Parathyroid adenoma (tissue), 2 donors: ENCODE measurements around the gene GCK.
A peak's percentile ranks its signal among the peaks of the same experiment; 100 is the strongest.

Experiments
- H2AFZ ChIP-seq: fragments of 300-600 bp; sonication (generic); one replicate; pipeline ENCODE4 v1.7.0; 2017; ENCODE audit warnings: antibody characterized with exemption, mild to moderate bottlenecking
- H3K27ac ChIP-seq: fragments of 300-600 bp; sonication (generic); one replicate; pipeline ENCODE4 v1.7.0; 2017
- H3K27me3 ChIP-seq: fragments of 300-600 bp; sonication (generic); one replicate; pipeline ENCODE4 v1.7.0; 2017; ENCODE audit warnings: low read length; ENCODE audit not compliant: control insufficient read depth, insufficient read depth
- H3K36me3 ChIP-seq: fragments of 300-600 bp; sonication (generic); one replicate; pipeline ENCODE4 v1.7.0; 2017; ENCODE audit warnings: low read length; ENCODE audit not compliant: control insufficient read depth, insufficient read depth
- H3K4me1 ChIP-seq: fragments of 300-600 bp; sonication (generic); one replicate; pipeline ENCODE4 v1.7.0; 2017; ENCODE audit warnings: control low read depth
- H3K4me2 ChIP-seq: fragments of 300-600 bp; sonication (generic); one replicate; pipeline ENCODE4 v1.7.0; 2017; ENCODE audit warnings: low read length
- H3K4me3 ChIP-seq: fragments of 300-600 bp; sonication (generic); one replicate; pipeline ENCODE4 v1.7.0; 2017; ENCODE audit warnings: low read depth, low read length
- H3K79me2 ChIP-seq: fragments of 300-600 bp; sonication (generic); one replicate; pipeline ENCODE4 v1.7.0; 2017; ENCODE audit warnings: control low read depth
- H3K9ac ChIP-seq: fragments of 300-600 bp; sonication (generic); one replicate; pipeline ENCODE4 v1.7.0; 2017; ENCODE audit warnings: mild to moderate bottlenecking
- H3K9me3 ChIP-seq: fragments of 300-600 bp; sonication (generic); one replicate; pipeline ENCODE4 v1.7.0; 2017; ENCODE audit warnings: low read length; ENCODE audit not compliant: control insufficient read depth
- TF ChIP-seq, protein P1 (sequence below): fragments of 300-600 bp; sonication (generic); IDR thresholded peaks from one replicate; pipeline ENCODE4 v1.7.0; 2017; ENCODE audit warnings: antibody characterized with exemption, mild to moderate bottlenecking
- donor health status: primary hyperparathyroidism.

The GCK gene

DNA sequence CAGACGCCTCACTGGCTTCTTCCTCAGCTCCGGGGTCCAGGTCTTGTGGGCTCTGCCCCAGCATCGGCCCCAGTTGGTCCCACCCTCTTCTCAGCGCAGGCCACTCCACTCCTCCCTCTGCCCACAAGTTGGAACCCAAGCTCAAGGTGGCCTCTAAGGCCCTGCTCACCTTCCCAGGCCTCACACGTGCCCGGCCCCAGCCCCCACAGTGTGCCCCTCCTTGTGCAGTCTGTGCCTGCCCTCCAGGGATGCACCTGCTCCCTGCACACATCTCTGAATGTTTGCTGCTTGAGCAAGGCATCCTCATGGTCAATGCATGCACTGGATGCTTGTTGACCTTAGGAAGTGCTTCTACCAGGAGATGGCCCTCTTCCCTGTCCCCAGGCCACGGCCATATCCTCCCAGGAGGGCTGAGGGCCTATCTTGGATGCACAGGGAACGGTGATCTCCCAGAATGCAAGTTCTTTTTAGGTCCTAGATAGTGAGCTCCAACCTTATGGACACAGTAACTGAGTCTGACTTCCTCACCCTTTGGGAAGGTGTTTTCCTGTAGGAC, 92.8 kb downstream of the GCK start:
- no peaks in the 10 kb centered on the region for H3K4me1 ChIP-seq
- no peak overlapping the region for H2AFZ ChIP-seq
- H3K79me2 ChIP-seq: no peaks in the 10 kb centered on the region
- TF ChIP-seq, protein P1, sequence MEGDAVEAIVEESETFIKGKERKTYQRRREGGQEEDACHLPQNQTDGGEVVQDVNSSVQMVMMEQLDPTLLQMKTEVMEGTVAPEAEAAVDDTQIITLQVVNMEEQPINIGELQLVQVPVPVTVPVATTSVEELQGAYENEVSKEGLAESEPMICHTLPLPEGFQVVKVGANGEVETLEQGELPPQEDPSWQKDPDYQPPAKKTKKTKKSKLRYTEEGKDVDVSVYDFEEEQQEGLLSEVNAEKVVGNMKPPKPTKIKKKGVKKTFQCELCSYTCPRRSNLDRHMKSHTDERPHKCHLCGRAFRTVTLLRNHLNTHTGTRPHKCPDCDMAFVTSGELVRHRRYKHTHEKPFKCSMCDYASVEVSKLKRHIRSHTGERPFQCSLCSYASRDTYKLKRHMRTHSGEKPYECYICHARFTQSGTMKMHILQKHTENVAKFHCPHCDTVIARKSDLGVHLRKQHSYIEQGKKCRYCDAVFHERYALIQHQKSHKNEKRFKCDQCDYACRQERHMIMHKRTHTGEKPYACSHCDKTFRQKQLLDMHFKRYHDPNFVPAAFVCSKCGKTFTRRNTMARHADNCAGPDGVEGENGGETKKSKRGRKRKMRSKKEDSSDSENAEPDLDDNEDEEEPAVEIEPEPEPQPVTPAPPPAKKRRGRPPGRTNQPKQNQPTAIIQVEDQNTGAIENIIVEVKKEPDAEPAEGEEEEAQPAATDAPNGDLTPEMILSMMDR: no peak
- no peaks in the 10 kb centered on the region for H3K36me3 ChIP-seq
- no peak overlapping the region for H3K27ac ChIP-seq
- no peak overlapping the region for H3K9ac ChIP-seq
- no peak overlapping the region for H3K4me2 ChIP-seq
- H3K4me3 ChIP-seq: no peak overlapping the region
- H3K9me3 ChIP-seq: no peaks in the 10 kb centered on the region
- no peaks in the 10 kb centered on the region for H3K27me3 ChIP-seq

DNA sequence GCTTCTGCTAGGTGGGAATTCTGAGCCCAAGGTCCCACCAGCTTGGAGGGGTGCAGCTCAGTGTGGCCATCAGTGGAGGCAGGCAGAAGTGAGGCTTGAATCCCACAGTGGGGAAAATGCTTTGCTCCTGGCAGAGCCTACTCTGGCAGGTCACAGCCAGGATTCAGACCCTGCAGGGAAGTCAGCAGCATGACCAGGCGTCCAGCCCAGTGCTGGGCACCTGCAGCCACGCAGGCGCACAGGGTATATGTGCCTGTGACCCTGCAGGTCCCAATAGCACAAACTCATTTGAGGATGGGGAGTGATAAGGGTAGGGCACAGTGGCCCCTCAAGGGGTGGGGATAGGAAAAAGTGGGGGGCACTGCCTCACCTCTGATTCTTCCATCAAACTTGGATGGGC, 93.5 kb downstream of the GCK start:
- Histone ChIP-seq H3K27ac (no peak overlapping the region), H3K9me3 (no peaks in the 10 kb centered on the region), H3K36me3 (no peaks in the 10 kb centered on the region), H3K9ac (no peak overlapping the region), H3K27me3 (no peaks in the 10 kb centered on the region), H3K4me1 (no peaks in the 10 kb centered on the region), H3K4me3 (no peak overlapping the region), H2AFZ (no peak overlapping the region), H3K79me2 (no peaks in the 10 kb centered on the region), H3K4me2 (no peak overlapping the region)
- TF ChIP-seq, protein P1: no peak

DNA sequence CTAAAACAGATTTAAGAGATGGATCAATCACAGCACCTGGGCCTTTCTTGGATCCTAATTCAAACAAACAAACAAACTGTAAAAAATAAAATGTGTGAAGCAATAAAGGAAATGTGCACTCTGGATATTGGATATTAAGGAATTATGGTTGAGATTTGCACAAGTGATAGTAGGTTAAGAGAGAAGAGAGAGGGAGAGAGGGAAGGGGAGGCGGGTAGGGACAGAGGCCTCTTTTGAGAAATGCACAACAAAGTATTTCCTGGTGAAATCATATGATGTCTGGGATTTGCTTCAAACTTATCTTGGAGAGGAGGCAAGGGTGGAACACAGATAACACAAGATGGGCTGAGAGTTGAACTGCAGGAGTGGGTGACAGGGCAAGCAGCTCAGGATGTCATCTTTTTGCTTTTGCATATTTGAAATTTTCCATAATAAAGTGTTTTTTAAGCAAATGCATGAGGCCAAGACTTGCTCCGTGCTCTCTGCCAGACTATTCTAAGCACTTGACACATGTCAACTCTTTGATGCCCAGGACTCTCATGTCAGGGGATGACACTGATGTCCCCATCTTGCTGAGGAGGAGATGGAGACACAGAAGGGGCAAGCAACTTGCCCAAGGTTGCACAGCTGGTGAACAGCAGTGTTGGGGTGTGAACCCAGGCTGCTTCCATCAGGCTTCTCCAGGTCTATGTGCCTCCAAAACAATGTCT, 94.2 kb downstream of the GCK start:
- H3K79me2 ChIP-seq: no peaks in the 10 kb centered on the region
- TF ChIP-seq, protein P1: no peak
- no peak overlapping the region for H3K9ac ChIP-seq
- peak overlapping the region; percentile 39 for H2AFZ ChIP-seq
- H3K4me2 ChIP-seq: no peak overlapping the region
- H3K36me3 ChIP-seq: no peaks in the 10 kb centered on the region
- H3K27me3 ChIP-seq: no peaks in the 10 kb centered on the region
- H3K4me3 ChIP-seq: no peak overlapping the region
- no peaks in the 10 kb centered on the region for H3K4me1 ChIP-seq
- H3K9me3 ChIP-seq: no peaks in the 10 kb centered on the region
- H3K27ac ChIP-seq: no peak overlapping the region

DNA sequence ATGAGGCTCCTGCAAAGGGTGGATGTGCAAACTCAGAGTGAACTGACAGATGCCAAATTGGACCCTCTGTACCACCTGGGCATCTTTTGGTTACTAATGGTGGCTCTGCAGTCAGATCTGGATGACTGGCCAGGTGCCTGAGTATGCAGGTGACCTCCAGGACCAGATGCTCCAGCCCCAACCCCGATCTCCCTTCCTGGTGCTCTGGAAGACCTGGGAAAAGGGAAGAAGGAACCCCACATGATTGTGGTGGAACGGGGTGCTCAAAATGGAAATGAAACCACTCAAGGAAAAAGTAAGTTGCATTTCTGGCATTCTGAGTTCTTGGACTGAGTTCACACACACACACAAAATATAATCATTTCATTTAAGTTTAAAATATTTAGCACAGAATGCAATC, 94.9 kb downstream of the GCK start:
- TF ChIP-seq, protein P1: no peak
- Histone ChIP-seq H3K4me1 (no peaks in the 10 kb centered on the region), H3K79me2 (no peaks in the 10 kb centered on the region), H3K4me2 (no peak overlapping the region), H3K9ac (no peak overlapping the region), H3K27me3 (no peaks in the 10 kb centered on the region), H2AFZ (no peak overlapping the region), H3K36me3 (no peaks in the 10 kb centered on the region), H3K4me3 (no peak overlapping the region), H3K9me3 (no peaks in the 10 kb centered on the region), H3K27ac (no peak overlapping the region)
